Skin epidermis (tissue), 12 donors: Measurements from ENCODE around the gene AFF1.

Experiments used
- H3K27ac ChIP-seq, 21 experiments: fragments of 200-600 bp; sonication (generic) in 11 of 21; one replicate each; pipeline ENCODE4 v1.5.0; 2020; ENCODE audit warnings: mild to moderate bottlenecking in 3 of 21, inconsistent platforms in 2 of 21, moderate library complexity in 2 of 21
- H3K4me3 ChIP-seq, 7 experiments: fragments of 200-600 bp; sonication (generic) in 2 of 7; one replicate each; pipeline ENCODE4 v1.5.0; 2020; ENCODE audit warnings: inconsistent platforms in 2 of 7, mild to moderate bottlenecking in 2 of 7, moderate library complexity in 1 of 7

The AFF1 gene

DNA sequence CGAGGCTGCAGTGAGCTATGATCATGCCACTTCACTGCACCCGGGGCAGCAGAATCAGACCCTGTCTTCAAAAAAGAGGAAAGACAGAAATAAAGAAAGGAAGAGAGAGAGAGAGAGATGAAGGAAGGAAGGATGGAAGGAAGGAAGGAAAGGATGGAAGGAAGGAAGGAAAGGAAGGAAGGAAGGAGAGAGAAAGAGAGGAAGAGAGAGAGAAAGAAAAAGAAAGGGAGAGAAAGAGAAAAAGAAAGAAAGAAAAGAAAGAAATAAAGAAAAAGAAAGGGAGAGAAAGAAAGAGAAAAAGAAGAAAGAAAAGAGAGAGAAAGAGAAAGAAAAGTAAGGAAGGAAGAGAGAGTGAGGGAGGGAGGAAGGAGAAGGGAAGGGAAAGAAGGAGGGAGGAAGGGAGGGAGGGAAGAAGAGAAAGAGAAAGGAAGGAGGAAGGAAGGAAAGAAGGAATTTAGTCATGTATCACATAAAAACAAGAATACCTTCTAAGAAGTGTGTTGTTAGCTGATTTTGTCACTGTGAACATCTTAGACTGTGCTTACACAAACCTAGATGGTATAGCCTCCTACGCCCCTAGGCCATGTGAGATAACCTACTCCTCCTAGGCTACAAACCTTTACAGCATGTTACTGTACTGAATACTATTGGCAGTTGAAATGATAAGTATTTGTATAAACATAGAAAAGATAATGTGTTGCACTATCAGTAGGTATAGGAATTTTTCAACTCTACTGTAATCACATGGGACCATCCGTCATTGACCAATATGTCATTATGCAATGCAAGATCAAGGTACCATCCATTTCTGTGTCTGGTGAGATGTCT lies 17.4 kb upstream of the AFF1 start:
- H3K27ac ChIP-seq = peak overlapping the region in 1 of 21 experiments; percentile 4
- no peak overlapping the region for H3K4me3 ChIP-seq

DNA sequence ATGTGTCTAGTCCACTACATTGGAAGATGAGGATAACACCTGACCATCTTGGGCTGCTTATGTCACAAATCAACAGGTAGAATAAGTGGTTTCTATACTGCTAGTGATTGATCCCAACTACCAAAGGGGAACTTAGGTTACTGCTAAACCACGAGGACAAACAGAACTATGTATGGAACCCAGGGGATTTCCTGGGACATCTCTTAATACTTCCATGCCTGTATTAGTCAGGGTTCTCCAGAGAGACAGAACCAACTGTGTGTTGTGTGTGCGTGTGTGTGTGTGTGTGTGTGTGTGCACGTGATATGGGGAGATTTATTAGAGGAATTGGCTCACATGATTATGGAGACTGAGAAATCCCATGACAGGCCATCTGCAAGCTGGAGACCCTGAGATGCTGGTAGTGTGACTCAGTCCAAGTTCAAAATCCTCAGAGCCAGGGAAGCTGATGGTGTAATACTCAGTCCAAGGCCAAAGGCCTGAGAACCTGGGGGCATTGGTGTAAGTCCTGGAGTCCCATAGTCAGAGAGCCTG lies 16.2 kb upstream of the AFF1 start:
- peak overlapping the region in 3 of 21 experiments; percentile 8 to 49 (median 13) for H3K27ac ChIP-seq

DNA sequence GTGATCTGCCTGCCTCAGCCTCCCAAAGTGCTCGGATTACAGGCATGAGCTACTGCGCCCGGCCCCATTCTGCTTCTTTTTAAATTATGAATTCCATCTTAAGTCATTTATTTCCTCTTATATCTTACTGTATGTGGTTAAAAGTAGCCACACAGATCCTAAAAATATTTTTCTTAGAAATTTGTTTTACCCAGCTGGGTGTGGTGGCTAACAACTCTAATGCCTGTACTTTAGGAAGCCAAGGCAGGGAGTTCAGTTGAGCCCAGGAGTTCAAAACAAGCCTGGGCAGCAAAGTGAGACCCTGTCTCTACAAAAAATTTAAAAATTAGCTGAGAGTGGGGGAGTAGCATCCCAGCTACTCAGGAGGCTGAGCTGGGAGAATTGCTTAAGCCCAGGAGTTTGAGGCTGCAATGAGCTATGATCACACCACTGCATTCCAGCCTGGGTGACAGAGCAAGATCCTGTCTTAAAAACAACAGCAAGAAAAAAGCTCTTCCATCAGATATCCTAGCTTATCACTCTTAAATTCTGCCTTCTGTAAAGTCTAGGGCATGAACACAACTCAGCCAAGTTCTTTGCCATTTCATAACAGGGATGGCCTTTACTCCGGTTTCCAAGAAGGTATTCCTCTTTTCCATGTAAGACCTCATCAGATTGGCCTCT lies 15.1 kb upstream of the AFF1 start:
- H3K27ac ChIP-seq = peak overlapping the region in 4 of 21 experiments; percentile 8 to 49 (median 40)
- no peak overlapping the region for H3K4me3 ChIP-seq

More for the DNA sequence above, 16.2 kb upstream of the AFF1 start:
- no peak overlapping the region for H3K4me3 ChIP-seq

DNA sequence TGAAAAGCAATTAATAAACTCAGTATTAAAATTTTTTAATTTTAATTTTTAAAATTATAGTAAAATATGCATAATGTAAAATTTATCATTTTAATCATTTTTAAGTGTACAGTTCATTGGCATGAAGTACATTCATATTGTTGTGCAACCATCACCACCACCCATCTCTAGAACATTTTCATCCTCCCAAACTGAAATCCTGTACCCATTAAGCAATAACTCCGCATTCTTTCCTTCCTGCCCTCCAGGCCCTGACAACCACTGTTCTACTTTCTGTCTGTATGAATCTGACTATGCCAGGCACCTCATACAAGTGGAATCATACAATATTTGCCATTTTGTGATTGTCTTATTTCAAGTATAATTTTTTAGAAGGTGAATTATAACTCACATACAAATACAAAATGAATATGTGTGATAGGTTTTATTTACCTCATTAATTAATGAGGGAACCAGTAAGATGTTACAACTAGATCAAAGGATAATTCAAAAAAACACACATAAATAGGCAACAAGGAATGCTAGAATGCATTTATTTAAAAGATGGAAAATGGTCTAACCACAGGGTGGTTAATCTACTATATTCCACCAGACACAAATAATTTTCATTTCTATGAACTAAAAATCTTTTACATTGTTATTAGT lies 13.1 kb upstream of the AFF1 start:
- no peak overlapping the region for H3K4me3 ChIP-seq
- H3K27ac ChIP-seq = no peak overlapping the region

DNA sequence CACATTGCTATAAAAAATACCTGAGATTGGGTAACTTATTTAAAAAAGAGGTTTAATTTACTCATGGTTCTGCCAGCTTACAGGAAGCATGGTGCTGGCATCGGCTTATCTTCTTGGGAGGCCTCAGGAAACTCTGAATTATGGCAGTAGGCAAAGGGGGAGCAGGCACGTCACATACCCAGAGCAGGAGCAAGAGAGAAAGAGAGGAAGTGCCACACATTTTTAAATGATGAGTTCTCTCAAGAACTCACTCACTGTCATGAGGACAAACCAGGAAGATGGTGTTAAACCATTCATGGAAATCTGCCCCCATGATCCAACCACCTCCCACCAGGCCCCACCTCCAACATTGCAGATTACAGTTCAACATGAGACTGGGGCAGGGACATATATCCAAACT lies 10.0 kb upstream of the AFF1 start:
- H3K27ac ChIP-seq = peak overlapping the region in 4 of 21 experiments; percentile 4 to 36 (median 8)
- H3K4me3 ChIP-seq = no peak overlapping the region

DNA sequence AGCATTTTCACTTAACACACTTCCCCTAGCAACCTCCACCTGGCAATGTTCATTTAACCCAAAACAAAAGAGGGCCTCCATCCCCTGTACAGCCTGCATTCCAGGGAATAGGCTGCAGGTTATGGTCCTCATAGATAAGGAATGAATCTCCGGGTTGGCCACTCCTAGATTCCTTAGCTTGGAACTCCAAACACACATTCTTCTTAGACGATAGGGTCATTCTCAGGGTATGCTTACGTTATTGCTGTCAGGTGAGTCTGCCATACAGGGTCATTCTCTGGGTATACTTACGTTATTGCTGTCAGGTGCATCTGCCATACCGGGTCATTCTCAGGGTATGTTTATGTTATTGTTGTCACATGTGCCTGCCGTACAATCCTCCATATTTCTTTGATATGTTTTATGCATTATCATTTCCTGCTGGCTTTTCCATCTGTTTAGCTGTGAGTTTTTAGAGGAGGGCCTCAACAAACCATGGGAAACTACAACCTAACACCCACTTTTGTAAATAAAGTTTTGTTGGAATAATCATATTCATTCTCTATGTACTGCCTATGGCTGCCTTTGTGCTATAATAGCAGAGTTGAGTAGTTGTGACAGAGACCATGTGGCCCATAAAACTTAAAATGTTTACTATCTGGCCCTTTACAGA lies 8.2 kb upstream of the AFF1 start:
- Histone ChIP-seq H3K4me3 (no peak overlapping the region), H3K27ac (peak overlapping the region in 2 of 21 experiments; percentile 43 to 59)

DNA sequence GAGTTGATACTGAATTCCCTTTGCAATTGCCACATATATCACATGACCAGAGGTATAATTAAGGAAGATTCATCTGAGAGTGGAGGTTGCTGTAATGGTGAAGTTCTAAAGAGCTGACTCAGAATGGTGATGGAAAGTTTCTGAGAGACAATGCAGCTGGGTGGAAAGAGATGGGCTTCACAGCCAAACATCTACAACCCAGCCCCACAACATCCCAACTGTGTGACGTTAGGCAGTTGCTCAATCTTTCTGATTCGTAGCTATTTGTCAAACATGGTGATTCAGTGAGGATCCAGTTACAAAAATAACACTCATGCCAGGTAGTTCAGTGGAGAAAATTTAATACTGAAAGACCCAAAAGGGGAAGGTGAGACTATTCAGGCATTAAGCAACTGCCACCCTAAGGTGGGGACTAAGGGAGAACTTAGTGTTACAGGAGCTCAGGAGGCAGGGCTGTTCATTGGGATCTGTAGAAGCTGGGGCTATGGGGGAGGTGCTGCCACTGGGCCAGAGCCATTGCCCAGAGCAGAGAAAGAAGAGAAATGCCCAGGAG lies 6.9 kb upstream of the AFF1 start:
- Histone ChIP-seq H3K27ac (peak overlapping the region in 16 of 21 experiments; percentile 37 to 90 (median 58)), H3K4me3 (no peak overlapping the region)

DNA sequence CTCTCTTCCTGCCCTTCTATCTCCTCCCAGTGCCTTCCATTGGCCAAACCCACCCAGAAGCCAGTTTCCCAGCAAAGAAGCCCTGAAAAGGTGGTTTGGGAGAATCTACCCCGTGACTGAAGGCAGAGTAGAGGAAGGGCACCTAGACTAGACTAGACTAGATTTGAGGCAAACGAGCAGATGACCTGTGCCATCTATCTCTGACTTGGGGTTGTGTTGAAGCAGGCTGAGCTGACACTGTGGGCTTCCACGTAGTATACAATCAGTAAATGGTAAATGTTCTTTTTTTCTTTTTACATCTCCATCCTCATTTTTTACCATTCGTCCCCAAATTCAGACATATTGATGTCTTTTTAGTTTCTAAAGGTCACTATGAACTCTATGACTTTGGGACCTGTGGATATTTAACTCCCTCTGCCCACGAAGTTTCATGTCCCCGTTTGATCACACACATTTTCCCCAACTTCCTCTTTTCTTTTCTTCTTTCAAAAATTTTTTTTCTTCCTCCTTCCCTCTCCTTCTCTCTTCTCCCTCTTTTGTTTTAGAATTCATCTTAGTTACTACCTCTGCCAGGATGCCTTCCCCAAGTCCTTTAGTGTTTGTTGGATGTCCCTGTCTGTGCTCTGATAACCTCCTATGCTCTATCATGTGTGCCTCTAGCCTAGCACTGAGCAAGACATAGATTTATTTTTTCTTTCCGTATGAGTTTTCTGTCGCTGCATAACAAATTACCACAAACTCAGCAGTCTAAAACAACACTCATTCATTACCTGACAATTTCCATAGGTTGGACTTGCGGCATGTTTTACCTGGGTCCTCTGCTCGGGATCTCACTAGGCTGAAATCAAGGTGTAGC lies 6.2 kb upstream of the AFF1 start:
- H3K27ac ChIP-seq = peak overlapping the region in 16 of 21 experiments; percentile 37 to 90 (median 58)

DNA sequence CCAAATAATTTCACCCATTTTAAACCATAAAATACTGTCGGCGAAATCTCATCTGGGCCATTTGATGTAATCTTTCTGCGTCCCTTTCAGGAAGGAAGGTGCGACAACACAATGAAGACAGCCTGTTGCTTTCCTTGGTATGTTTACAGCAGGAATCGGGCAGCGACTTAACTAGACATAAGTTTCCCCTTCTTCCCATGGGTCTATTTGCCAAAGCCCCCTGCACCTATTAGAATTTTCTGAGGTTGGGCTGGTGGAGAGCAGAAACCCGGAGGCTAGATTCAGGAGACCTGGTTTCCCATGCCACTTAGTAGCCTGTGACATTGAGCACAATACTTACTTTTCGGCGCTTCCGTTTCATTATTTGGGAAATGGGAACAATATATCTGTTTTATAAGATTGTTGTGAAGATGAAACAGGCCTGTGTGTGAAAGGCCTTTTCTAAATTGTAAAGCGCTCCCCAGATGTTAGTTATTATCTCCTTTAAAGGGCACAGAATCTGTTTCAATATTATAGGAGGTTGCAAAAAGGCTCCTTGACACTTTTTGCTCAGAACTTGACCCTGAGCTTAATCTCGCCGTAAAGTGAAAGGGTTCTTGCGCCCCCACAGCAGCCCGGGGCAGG lies 552 bp upstream of the AFF1 start:
- H3K27ac ChIP-seq = peak overlapping the region; percentile 41 to 99 (median 98)
- peak overlapping the region; percentile 81 to 93 (median 87) for H3K4me3 ChIP-seq

More for the DNA sequence above, 6.2 kb upstream of the AFF1 start:
- H3K4me3 ChIP-seq = no peak overlapping the region

DNA sequence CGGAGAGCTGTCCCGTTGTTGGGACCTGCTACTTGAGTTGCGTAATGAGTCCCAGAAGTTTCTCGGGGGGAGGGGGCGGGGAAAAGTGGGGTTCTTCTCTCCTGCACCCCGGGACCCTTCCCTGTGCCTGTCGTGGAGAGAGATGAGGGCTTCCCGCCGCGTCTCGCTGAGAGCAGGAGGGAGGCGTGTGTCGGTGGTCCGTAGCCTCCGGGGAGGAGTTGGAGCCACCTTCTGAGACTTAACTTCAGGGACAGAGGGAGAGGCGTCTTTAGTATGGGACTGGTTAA lies 698 bp downstream of the AFF1 start:
- Histone ChIP-seq H3K4me3 (peak overlapping the region; percentile 81 to 93 (median 87)), H3K27ac (peak overlapping the region; percentile 87 to 99 (median 98))

DNA sequence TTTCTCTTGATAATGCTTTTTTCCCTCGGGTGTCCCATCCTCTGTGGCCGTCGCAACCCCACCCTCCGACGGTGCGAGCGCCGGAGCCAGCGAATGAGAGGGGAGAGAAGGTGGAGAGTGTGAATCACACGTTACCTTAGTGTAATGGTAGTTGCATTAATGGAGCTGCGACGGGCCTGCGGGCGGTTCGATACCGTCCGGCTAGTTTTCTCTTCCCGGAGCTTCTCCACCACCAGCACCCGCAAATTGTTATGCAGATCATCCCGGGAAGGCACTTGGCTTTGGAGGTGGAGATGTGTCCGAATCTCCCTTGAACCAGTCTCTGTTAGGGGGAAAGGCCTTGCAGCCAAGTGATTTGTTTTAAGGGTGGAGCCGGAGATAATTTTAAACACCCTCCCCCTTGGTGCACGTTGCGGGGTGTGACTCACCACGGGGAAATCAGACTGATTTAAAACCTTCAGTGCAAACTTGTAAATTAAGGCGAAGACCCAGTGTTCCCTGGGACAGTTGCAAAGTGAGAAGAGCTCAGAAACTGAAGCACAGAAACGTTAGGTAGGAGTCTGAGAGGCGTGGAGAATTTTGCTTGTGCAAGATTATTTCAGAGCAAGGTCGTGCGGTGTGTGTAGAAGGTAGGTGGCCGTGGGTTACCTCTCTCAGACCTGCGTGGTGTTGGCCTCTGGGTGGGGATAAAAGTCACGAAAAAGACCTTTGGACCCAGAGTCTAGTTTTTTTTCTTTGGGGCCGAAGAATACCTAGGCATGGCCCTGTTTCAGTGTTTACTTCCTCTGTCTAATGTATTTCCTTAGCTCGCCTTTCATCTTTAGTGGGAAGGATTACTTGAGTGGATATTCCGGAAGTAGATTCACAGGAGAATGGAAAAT lies 1.3 kb downstream of the AFF1 start:
- Histone ChIP-seq H3K27ac (peak overlapping the region; percentile 87 to 99 (median 98)), H3K4me3 (peak overlapping the region; percentile 81 to 93 (median 87))

DNA sequence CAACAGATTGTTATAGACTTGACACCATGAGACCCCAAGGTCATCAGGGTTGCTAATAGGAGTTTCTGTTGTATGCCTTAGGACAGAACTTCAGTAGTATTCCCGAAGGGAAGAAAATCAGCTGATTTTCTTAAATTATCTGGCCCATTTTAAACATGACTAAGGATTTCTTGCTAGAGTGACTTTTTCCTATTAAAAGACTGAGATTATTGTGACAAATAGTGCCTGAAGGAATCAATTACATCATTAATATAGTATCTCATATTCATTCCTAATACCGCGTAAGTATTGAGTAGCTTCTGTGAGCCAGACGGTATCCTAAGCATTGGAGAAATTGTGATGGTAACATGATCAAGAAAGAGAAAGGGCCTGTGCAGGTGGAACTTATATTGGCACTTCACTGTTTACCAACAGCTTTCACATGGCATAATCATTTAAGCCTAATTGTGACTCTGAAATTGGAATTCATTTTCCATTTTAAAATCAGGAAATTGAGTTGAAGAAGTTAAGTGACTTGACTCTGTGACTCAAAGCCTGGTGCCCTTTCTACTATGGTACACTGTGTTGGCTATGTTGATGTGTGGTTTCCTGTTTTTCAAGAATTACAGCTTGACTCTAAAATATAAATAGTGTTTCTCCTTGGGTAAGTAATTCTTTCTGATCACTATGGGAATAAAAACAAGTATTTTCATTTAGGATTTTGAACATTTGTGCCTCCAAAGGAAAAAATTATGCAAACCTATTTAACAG lies 4.1 kb downstream of the AFF1 start:
- no peak overlapping the region for H3K4me3 ChIP-seq

DNA sequence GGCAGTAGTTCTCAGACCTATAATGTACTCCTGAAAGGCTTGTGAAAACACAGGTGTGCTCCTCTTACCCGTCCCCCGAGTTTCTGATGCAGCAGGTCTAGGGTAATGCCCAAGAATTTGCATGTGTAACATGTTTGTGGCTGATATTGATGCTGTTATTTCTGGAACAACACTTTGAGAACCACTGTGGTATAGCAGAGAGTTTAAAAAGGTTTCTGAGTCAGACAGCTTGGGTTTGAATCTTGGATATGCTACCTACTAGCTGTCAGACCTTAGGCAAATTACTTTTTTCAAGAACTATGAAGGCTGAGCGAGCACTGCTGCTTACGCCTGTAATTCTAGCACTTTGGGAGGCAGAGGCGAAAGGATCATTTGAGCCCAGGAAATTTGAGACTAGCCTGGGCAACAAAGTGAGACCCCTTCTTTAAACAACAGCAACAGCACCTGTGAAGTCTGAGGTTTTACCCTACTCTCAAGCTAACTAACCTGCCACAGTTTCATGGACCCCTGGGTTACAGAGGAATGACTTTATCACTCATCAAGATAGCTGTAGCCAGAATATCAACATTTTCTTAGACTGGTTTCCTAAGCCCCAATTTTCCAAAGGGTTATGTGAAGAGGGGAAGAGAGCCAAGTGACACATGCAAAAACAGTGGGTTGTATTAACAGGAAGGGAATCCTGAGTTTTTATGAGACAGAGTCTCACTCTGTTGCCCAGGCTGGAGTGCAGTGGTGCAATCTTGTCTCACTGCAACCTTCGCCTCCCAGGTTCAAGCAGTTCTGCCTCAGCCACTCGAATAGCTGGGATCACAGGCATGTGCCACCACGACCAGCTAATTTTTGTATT lies 5.1 kb downstream of the AFF1 start:
- peak overlapping the region in 19 of 21 experiments; percentile 2 to 99 (median 56) for H3K27ac ChIP-seq

More for the DNA sequence above, 4.1 kb downstream of the AFF1 start:
- peak overlapping the region in 17 of 21 experiments; percentile 18 to 99 (median 68) for H3K27ac ChIP-seq

DNA sequence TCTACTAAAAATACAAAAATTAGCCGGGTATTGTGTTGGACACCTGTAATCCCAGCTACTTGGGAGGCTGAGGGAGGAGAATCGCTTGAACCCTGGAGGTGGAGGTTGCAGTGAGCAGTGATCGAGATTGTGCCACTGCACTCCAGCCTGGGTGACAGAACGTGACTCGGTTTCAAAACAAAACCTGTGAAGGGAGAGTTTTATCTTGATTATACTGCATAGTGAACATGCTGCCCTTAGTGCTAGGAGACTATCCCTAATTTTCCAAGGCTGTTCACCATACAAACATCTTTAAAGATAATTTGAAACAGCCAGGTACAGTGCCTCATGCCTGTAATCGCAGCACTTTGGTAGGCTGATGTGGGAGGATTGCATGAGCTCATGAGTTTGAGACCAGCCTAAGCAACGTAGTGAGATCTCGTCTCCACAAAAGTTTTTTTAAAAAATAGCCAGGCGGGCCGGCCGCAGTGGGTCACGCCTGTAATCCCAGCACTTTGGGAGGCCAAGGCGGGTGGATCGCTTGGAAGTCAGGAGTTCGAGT lies 6.2 kb downstream of the AFF1 start:
- Histone ChIP-seq H3K4me3 (no peak overlapping the region), H3K27ac (peak overlapping the region in 3 of 21 experiments; percentile 24 to 98 (median 71))

More for the DNA sequence above, 5.1 kb downstream of the AFF1 start:
- no peak overlapping the region for H3K4me3 ChIP-seq

DNA sequence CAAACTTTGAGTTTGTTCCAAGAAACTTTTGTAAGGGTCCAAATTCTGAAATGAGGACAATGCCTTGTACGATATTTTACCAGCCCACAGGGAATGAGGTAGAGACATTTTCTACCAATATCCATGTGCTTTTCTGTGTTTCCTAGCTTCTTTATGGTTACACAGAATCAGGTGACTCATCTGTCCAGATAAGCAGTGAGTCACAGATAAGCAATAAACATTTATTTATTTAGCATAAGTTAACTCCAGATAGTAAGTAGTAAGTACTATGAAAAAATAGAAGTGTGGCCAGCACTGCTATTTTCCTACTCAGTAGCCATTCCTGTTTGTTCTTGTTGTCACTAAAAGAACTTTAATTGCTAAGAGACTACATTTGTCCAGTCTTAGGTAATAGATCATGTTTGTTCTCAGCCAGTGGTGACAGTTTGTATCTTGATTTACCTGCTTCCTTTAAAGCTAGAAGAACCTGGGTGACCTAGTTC lies 7.4 kb downstream of the AFF1 start:
- peak overlapping the region in 3 of 21 experiments; percentile 6 to 41 (median 32) for H3K27ac ChIP-seq

More for the DNA sequence above, 7.4 kb downstream of the AFF1 start:
- H3K4me3 ChIP-seq = no peak overlapping the region
